ENCODE data around the gene CASK. TPM values are rescaled to one million over a fixed set of nuclear protein-coding genes. Genes with fewer than 3 reads are reported as not detected.

CASK gene
- total RNA-seq, 1 donor from 2014 or later = 43.0 TPM

GRCh38 chrX:41473936-41474725 lies 449.2 kb downstream of the CASK start:
- no peaks in the 10 kb centered on the region for H3K9me3 Mint-ChIP-seq (ENCODE audit: unreplicated experiment)
- H3K27ac Mint-ChIP-seq (ENCODE audit: unreplicated experiment) = no peak overlapping the region
- no peaks in the 10 kb centered on the region for H3K36me3 Mint-ChIP-seq (ENCODE audit: unreplicated experiment)
- DNase-seq (ENCODE audit: extremely low spot score, unreplicated experiment) = no peak
- peaks cover 11% of the 10 kb centered on the region for H3K4me1 Mint-ChIP-seq (ENCODE audit: unreplicated experiment)
- no peak for TF ChIP-seq CTCF (IDR thresholded peaks at IDR 0.05)
- no peaks in the 10 kb centered on the region for H3K27me3 Mint-ChIP-seq (ENCODE audit: unreplicated experiment)
- H3K4me3 Mint-ChIP-seq (ENCODE audit: unreplicated experiment) = no peak overlapping the region

GRCh38 chrX:41472231-41472815 lies 451.0 kb downstream of the CASK start:
- Mint-ChIP-seq H3K36me3 (ENCODE audit: unreplicated experiment) (no peaks in the 10 kb centered on the region), H3K9me3 (ENCODE audit: unreplicated experiment) (no peaks in the 10 kb centered on the region), H3K27me3 (ENCODE audit: unreplicated experiment) (no peaks in the 10 kb centered on the region), H3K27ac (ENCODE audit: unreplicated experiment) (no peak overlapping the region), H3K4me3 (ENCODE audit: unreplicated experiment) (no peak overlapping the region), H3K4me1 (ENCODE audit: unreplicated experiment) (peaks cover 18% of the 10 kb centered on the region)
- DNase-seq (ENCODE audit: extremely low spot score, unreplicated experiment) = no peak
- TF ChIP-seq CTCF (IDR thresholded peaks at IDR 0.05) = no peak

GRCh38 chrX:41471786-41472185 lies 451.6 kb downstream of the CASK start:
- DNase-seq (ENCODE audit: extremely low spot score, unreplicated experiment) = no peak
- Mint-ChIP-seq H3K9me3 (ENCODE audit: unreplicated experiment) (no peaks in the 10 kb centered on the region), H3K4me1 (ENCODE audit: unreplicated experiment) (peaks cover 18% of the 10 kb centered on the region), H3K36me3 (ENCODE audit: unreplicated experiment) (no peaks in the 10 kb centered on the region), H3K27me3 (ENCODE audit: unreplicated experiment) (no peaks in the 10 kb centered on the region), H3K4me3 (ENCODE audit: unreplicated experiment) (no peak overlapping the region), H3K27ac (ENCODE audit: unreplicated experiment) (no peak overlapping the region)
- TF ChIP-seq CTCF (IDR thresholded peaks at IDR 0.05) = no peak

- H3K9me3 Mint-ChIP-seq (ENCODE audit: unreplicated experiment) = no peaks in the 10 kb centered on the region
- no peaks in the 10 kb centered on the region for H3K27me3 Mint-ChIP-seq (ENCODE audit: unreplicated experiment)
- H3K27ac Mint-ChIP-seq (ENCODE audit: unreplicated experiment) = no peak overlapping the region
- H3K36me3 Mint-ChIP-seq (ENCODE audit: unreplicated experiment) = no peaks in the 10 kb centered on the region
- peaks cover 18% of the 10 kb centered on the region for H3K4me1 Mint-ChIP-seq (ENCODE audit: unreplicated experiment)
- no peak for DNase-seq (ENCODE audit: extremely low spot score, unreplicated experiment)
- no peak for TF ChIP-seq CTCF (IDR thresholded peaks at IDR 0.05)
- H3K4me3 Mint-ChIP-seq (ENCODE audit: unreplicated experiment) = no peak overlapping the region
Measured at GRCh38 chrX:41470706-41471105, 452.6 kb downstream of the CASK start.

- peaks cover 10% of the 10 kb centered on the region for H3K4me1 Mint-ChIP-seq (ENCODE audit: unreplicated experiment)
- no peak overlapping the region for H3K4me3 Mint-ChIP-seq (ENCODE audit: unreplicated experiment)
- no peaks in the 10 kb centered on the region for H3K9me3 Mint-ChIP-seq (ENCODE audit: unreplicated experiment)
- TF ChIP-seq CTCF (IDR thresholded peaks at IDR 0.05) = no peak
- no peak overlapping the region for H3K27ac Mint-ChIP-seq (ENCODE audit: unreplicated experiment)
- H3K27me3 Mint-ChIP-seq (ENCODE audit: unreplicated experiment) = no peaks in the 10 kb centered on the region
- no peaks in the 10 kb centered on the region for H3K36me3 Mint-ChIP-seq (ENCODE audit: unreplicated experiment)
- no peak for DNase-seq (ENCODE audit: extremely low spot score, unreplicated experiment)
Measured at GRCh38 chrX:41468647-41469323, 454.6 kb downstream of the CASK start.
